Suprapubic skin (tissue), 4 donors: Measurements from ENCODE around the gene BCAS1. TPM values are rescaled to one million over a fixed set of nuclear protein-coding genes. Genes with fewer than 3 reads are reported as not detected.

Experiments used
- DNase-seq, 2 donors: peaks; one replicate each; pipeline ENCODE4 v3.0.0-alpha.2; 2019; ENCODE audit warnings: low spot score in 2 of 2
- H3K27ac ChIP-seq: fragments of 200-600 bp; sonication (generic); one replicate; pipeline ENCODE4 v1.5.1; 2019
- H3K27me3 ChIP-seq: fragments of 200-600 bp; sonication (generic); one replicate; pipeline ENCODE4 v1.5.1; 2019
- H3K36me3 ChIP-seq: fragments of 200-600 bp; sonication (generic); one replicate; pipeline ENCODE4 v1.5.1; 2019
- H3K4me1 ChIP-seq: fragments of 200-600 bp; sonication (generic); one replicate; pipeline ENCODE4 v1.5.1; 2019
- H3K4me3 ChIP-seq: fragments of 200-600 bp; sonication (generic); one replicate; pipeline ENCODE4 v1.5.1; 2019; ENCODE audit warnings: mild to moderate bottlenecking
- H3K9me3 ChIP-seq: fragments of 200-600 bp; sonication (generic); one replicate; pipeline ENCODE4 v1.5.1; 2019
- CTCF ChIP-seq, 2 donors: fragments of 200-600 bp in 1 of 2; fragments of 450-650 bp in 1 of 2; sonication (generic) in 1 of 2; IDR thresholded peaks; one replicate each; pipeline ENCODE4 v1.5.1; 2016 to 2019; ENCODE audit warnings: antibody characterized with exemption in 2 of 2, mild to moderate bottlenecking in 1 of 2, moderate library complexity in 1 of 2
- EP300 ChIP-seq: sonication (generic); formaldehyde crosslinking; IDR thresholded peaks from one replicate; pipeline ENCODE4 v1.6.1; 2017; ENCODE audit warnings: antibody characterized with exemption
- POLR2A ChIP-seq, 2 donors: fragments of 450-650 bp; IDR thresholded peaks; one replicate each; pipeline ENCODE4 v1.6.1; 2017; ENCODE audit warnings: antibody characterized with exemption in 2 of 2, mild to moderate bottlenecking in 2 of 2, moderate library complexity in 2 of 2
- POLR2AphosphoS5 ChIP-seq, 3 donors: sonication (generic); formaldehyde crosslinking; IDR thresholded peaks; one replicate each; pipeline ENCODE4 v1.6.1; 2017; ENCODE audit warnings: antibody characterized with exemption in 3 of 3
- WGBS: methylation state at CpG from one replicate; pipeline ENCODE4 v1.1.5; 2018; 5-methylcytosine and 5-hydroxymethylcytosine counted together
- total RNA-seq, 4 donors: library from RNA; depleted of rRNA; stranded (reverse); fragments of >200 nt; gene quantifications; one replicate each; pipeline ENCODE4 v1.1.0, GENCODE V29; 2016

BCAS1 gene
- total RNA-seq, 4 donors from 2014 or later: 1.7 to 3.4 (median 2.1) TPM

GRCh38 chr20:53958260-53958659 is 112.1 kb downstream of the BCAS1 start:
- no peaks in the 10 kb centered on the region for H3K36me3 ChIP-seq
- H3K9me3 ChIP-seq: no peaks in the 10 kb centered on the region
- WGBS: 70% methylated on average over 5 of the region's 5 CpGs
- no peak for TF ChIP-seq CTCF (IDR thresholded peaks at IDR 0.05)
- no peak overlapping the region for H3K4me3 ChIP-seq
- H3K4me1 ChIP-seq: peaks cover 20% of the 10 kb centered on the region
- H3K27ac ChIP-seq: no peak overlapping the region
- no peaks in the 10 kb centered on the region for H3K27me3 ChIP-seq
- DNase-seq: no peak

GRCh38 chr20:53957451-53958172 is 112.8 kb downstream of the BCAS1 start:
- Histone ChIP-seq H3K4me1 (peaks cover 20% of the 10 kb centered on the region), H3K4me3 (no peak overlapping the region), H3K9me3 (no peaks in the 10 kb centered on the region), H3K27me3 (no peaks in the 10 kb centered on the region), H3K36me3 (no peaks in the 10 kb centered on the region), H3K27ac (no peak overlapping the region)
- no peak for TF ChIP-seq POLR2AphosphoS5 (IDR thresholded peaks at IDR 0.05)
- TF ChIP-seq POLR2A (IDR thresholded peaks at IDR 0.05): no peak
- TF ChIP-seq EP300: no peak
- no peak for TF ChIP-seq CTCF (IDR thresholded peaks at IDR 0.05)
- WGBS: 63% methylated on average over 2 of the region's 2 CpGs
- no peak for DNase-seq

- no peak for TF ChIP-seq CTCF (IDR thresholded peaks at IDR 0.05)
- no peak for TF ChIP-seq EP300
- no peak for TF ChIP-seq POLR2AphosphoS5 (IDR thresholded peaks at IDR 0.05)
- TF ChIP-seq POLR2A (IDR thresholded peaks at IDR 0.05): no peak
- Histone ChIP-seq H3K9me3 (no peaks in the 10 kb centered on the region), H3K27me3 (no peaks in the 10 kb centered on the region), H3K4me1 (peaks cover 20% of the 10 kb centered on the region), H3K27ac (no peak overlapping the region), H3K4me3 (no peak overlapping the region), H3K36me3 (no peaks in the 10 kb centered on the region)
- 89% methylated on average over 4 of the region's 4 CpGs for WGBS
- no peak for DNase-seq
These were observed 114.2 kb downstream of the BCAS1 start for GRCh38 chr20:53956013-53956715.

- 92% methylated on average over 6 of the region's 6 CpGs for WGBS
These were observed 115.4 kb downstream of the BCAS1 start for GRCh38 chr20:53954723-53955658.

DNA sequence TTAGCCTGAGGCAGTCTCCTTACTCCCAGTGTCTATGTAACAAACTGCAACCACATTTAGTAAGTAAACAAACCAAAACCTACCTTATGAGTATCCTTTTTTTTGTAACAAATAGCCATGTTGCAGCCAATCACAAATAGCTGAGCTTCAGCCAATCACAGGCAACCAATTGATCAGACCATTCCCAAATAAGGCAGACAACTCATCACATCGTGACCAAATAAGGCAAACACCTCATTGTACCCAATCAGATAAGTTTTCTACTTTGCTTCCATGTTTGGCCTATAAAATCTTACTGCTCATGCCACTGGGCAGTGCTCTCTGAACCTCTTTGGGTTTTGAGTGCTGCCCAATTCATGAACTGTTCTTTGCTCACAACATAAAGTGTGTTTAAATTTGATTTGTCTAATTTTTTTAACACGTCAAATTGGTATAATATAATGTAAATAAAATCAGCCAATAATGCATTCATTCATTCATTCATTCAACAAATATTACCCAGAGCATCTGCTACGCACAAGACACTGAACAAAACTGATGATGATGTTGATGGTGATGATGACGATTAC is 117.8 kb downstream of the BCAS1 start:
- H3K27ac ChIP-seq: no peak overlapping the region
- H3K27me3 ChIP-seq: no peaks in the 10 kb centered on the region
- peaks cover 9% of the 10 kb centered on the region for H3K4me1 ChIP-seq
- no peaks in the 10 kb centered on the region for H3K36me3 ChIP-seq
- WGBS: 98% methylated on average over 4 of the region's 4 CpGs
- H3K4me3 ChIP-seq: no peak overlapping the region
- DNase-seq: no peak
- H3K9me3 ChIP-seq: no peaks in the 10 kb centered on the region
- TF ChIP-seq CTCF (IDR thresholded peaks at IDR 0.05) (no peak), POLR2AphosphoS5 (IDR thresholded peaks at IDR 0.05) (no peak), EP300 (no peak), POLR2A (IDR thresholded peaks at IDR 0.05) (no peak)

More at GRCh38 chr20:53954723-53955658, 115.4 kb downstream of the BCAS1 start:
- Histone ChIP-seq H3K27me3 (no peaks in the 10 kb centered on the region), H3K36me3 (no peaks in the 10 kb centered on the region), H3K9me3 (no peaks in the 10 kb centered on the region), H3K27ac (no peak overlapping the region), H3K4me1 (peaks cover 11% of the 10 kb centered on the region), H3K4me3 (no peak overlapping the region)
- TF ChIP-seq POLR2AphosphoS5 (IDR thresholded peaks at IDR 0.05): no peak
- no peak for DNase-seq
